Measurements from ENCODE around the gene SERPINB12.

Gene SERPINB12

DNA sequence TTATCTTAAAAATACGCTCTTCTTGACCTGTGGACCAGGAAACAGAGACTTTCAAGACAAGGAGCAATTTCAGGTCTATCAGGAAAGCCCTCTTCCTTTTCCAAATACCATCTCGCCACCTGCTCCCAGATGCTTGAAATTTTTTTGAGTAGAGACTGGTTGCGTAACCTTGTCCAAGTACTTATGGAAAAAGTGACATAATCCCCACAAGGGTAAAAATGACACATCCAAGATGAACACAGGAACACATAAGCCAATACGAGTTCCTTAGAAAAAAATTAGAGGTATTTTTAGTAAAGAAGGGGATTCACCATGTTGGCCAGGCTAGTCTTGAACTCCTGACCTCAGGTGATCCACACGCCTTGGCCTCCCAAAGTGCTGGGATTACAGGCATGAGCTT lies 46.7 kb downstream of the SERPINB12 start:
- TF ChIP-seq CEBPB (IDR thresholded peaks at IDR 0.05), result peak; percentile 34; the same call in 1 of the 2 replicates
- no peak for TF ChIP-seq RAD21 (IDR thresholded peaks at IDR 0.05; ENCODE audit: low read depth)

DNA sequence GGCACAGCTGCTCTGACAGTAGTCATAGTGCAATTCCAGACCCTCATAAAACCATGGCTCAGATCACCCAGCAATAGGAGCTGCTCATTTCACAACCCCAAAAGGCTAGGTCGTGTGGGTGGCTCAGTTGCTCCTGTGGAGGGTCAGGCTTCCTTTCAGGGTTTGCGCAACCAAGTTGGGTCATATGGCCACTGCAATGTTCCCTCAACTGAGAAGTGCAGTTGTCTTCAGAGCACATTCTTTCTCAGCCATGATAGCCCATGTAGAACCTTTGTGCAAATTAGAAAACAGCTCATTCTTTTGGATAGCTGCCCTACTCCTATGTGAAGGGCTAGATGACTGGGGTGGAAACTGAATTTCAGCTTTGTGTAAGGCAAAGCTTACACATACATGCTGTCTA lies 48.2 kb downstream of the SERPINB12 start:
- TF ChIP-seq CREB1 (IDR thresholded peaks at IDR 0.05; ENCODE audit: low read depth), result no peak
- TF ChIP-seq ZBTB7A (IDR thresholded peaks at IDR 0.05; ENCODE audit: low read depth), result no peak
- no peak for TF ChIP-seq EGR1 (IDR thresholded peaks at IDR 0.05)
- no peak for TF ChIP-seq TEAD4 (IDR thresholded peaks at IDR 0.05)
- TF ChIP-seq CEBPB (IDR thresholded peaks at IDR 0.05), result no peak

DNA sequence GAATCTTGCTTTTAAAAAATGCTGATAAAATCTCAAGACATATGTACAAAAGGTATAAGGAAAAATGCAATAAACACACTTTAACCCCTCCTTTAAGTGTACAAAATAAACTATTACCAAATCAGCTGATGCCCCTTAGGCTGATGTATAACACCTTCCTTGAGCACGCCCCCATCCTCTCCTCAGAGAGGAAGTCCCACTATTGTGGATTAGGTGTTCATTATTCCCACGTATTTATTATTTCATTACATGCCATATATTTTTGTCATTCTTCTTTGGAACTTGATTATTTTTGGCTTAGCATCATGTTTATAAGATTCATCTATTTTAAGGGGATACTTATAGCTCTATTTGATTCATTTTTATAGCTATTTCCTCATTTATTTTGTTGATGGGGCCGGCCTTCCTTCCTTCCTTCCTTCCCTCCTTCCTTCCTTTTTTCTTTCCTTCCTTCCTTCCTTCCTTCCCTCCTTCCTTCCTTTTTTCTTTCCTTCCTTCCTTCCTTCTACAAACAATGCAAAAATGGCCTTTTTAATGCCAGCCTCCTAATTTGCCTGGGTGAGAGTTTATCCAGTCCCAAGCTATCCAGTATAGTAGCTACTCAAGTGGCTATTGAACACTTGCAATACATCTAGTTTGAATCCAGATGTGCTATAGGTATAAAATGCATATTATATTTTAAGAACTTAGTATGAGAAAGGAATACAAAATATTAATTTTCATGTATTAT lies 49.0 kb downstream of the SERPINB12 start:
- TF ChIP-seq FOXM1 (IDR thresholded peaks at IDR 0.05; ENCODE audit: borderline replicate concordance, low read depth) (no peak), YY1 (IDR thresholded peaks at IDR 0.05; ENCODE audit: low read depth) (no peak), CEBPB (IDR thresholded peaks at IDR 0.05) (no peak), ZBTB7A (IDR thresholded peaks at IDR 0.05; ENCODE audit: low read depth) (no peak), TEAD4 (IDR thresholded peaks at IDR 0.05) (no peak), RAD21 (IDR thresholded peaks at IDR 0.05; ENCODE audit: low read depth) (no peak), TAF1 (IDR thresholded peaks at IDR 0.05; ENCODE audit: low read depth) (no peak), NFIC (IDR thresholded peaks at IDR 0.05) (no peak), TCF12 (IDR thresholded peaks at IDR 0.05; ENCODE audit: low read depth) (no peak), EP300 (IDR thresholded peaks at IDR 0.05; ENCODE audit: borderline replicate concordance) (no peak), CREB1 (IDR thresholded peaks at IDR 0.05; ENCODE audit: low read depth) (no peak), EGR1 (IDR thresholded peaks at IDR 0.05) (no peak)
- TF ChIP-seq, protein P1, sequence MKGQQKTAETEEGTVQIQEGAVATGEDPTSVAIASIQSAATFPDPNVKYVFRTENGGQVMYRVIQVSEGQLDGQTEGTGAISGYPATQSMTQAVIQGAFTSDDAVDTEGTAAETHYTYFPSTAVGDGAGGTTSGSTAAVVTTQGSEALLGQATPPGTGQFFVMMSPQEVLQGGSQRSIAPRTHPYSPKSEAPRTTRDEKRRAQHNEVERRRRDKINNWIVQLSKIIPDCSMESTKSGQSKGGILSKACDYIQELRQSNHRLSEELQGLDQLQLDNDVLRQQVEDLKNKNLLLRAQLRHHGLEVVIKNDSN (IDR thresholded peaks at IDR 0.05), result no peak
- TF ChIP-seq, protein P2, sequence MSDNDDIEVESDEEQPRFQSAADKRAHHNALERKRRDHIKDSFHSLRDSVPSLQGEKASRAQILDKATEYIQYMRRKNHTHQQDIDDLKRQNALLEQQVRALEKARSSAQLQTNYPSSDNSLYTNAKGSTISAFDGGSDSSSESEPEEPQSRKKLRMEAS (IDR thresholded peaks at IDR 0.05), result no peak
- TF ChIP-seq, protein P3, sequence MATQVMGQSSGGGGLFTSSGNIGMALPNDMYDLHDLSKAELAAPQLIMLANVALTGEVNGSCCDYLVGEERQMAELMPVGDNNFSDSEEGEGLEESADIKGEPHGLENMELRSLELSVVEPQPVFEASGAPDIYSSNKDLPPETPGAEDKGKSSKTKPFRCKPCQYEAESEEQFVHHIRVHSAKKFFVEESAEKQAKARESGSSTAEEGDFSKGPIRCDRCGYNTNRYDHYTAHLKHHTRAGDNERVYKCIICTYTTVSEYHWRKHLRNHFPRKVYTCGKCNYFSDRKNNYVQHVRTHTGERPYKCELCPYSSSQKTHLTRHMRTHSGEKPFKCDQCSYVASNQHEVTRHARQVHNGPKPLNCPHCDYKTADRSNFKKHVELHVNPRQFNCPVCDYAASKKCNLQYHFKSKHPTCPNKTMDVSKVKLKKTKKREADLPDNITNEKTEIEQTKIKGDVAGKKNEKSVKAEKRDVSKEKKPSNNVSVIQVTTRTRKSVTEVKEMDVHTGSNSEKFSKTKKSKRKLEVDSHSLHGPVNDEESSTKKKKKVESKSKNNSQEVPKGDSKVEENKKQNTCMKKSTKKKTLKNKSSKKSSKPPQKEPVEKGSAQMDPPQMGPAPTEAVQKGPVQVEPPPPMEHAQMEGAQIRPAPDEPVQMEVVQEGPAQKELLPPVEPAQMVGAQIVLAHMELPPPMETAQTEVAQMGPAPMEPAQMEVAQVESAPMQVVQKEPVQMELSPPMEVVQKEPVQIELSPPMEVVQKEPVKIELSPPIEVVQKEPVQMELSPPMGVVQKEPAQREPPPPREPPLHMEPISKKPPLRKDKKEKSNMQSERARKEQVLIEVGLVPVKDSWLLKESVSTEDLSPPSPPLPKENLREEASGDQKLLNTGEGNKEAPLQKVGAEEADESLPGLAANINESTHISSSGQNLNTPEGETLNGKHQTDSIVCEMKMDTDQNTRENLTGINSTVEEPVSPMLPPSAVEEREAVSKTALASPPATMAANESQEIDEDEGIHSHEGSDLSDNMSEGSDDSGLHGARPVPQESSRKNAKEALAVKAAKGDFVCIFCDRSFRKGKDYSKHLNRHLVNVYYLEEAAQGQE (IDR thresholded peaks at IDR 0.05; ENCODE audit: low read depth), result no peak

DNA sequence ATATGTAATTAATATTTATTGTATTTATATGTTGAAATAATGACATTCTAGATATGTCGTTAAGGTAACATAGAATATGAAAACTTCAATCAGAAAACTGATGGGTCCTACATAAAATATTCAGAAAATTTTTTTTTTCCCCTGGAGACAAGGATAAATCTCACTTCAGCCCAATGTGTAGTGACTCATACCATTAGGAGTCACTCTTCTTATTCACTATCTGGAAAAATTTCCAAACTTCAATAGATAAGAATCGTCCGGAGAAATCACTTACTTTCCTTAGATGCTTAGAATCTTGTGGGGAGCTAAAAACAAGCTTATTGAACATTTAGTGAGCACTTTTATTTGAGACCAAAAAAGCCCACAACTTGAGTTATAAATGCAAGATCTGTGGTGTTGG lies 49.6 kb downstream of the SERPINB12 start:
- TF ChIP-seq TAF1 (IDR thresholded peaks at IDR 0.05; ENCODE audit: low read depth) (no peak), NFIC (IDR thresholded peaks at IDR 0.05) (no peak), FOXM1 (IDR thresholded peaks at IDR 0.05; ENCODE audit: borderline replicate concordance, low read depth) (no peak), EP300 (IDR thresholded peaks at IDR 0.05; ENCODE audit: borderline replicate concordance) (no peak), YY1 (IDR thresholded peaks at IDR 0.05; ENCODE audit: low read depth) (no peak), ZBTB7A (IDR thresholded peaks at IDR 0.05; ENCODE audit: low read depth) (no peak), TEAD4 (IDR thresholded peaks at IDR 0.05) (no peak), RAD21 (IDR thresholded peaks at IDR 0.05; ENCODE audit: low read depth) (no peak), EGR1 (IDR thresholded peaks at IDR 0.05) (no peak), CEBPB (IDR thresholded peaks at IDR 0.05) (no peak), TCF12 (IDR thresholded peaks at IDR 0.05; ENCODE audit: low read depth) (no peak), CREB1 (IDR thresholded peaks at IDR 0.05; ENCODE audit: low read depth) (no peak)
- TF ChIP-seq, protein P2 (IDR thresholded peaks at IDR 0.05), result no peak
- TF ChIP-seq, protein P1 (IDR thresholded peaks at IDR 0.05), result no peak
- TF ChIP-seq, protein P3 (IDR thresholded peaks at IDR 0.05; ENCODE audit: low read depth), result no peak

DNA sequence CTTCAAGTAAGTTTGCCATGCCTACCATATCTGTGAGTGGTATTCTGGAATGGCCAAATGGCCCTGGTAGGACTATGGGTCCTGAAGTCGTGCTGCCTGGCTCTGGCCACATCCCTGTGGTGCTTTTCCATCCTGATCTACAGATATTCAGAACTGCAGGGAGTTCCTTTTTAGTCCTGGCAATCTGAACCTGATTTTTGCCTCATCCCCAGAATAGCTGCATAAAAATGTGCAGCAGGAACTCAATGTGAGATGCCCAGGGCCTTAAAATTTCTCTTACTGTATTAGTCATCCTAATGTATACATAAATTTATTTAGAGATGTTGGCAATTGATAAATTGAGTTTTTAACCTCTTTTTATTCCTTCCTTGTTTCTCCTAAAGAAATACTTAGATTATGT lies 50.3 kb downstream of the SERPINB12 start:
- TF ChIP-seq EGR1 (IDR thresholded peaks at IDR 0.05) (no peak), ZBTB7A (IDR thresholded peaks at IDR 0.05; ENCODE audit: low read depth) (no peak), YY1 (IDR thresholded peaks at IDR 0.05; ENCODE audit: low read depth) (no peak)

DNA sequence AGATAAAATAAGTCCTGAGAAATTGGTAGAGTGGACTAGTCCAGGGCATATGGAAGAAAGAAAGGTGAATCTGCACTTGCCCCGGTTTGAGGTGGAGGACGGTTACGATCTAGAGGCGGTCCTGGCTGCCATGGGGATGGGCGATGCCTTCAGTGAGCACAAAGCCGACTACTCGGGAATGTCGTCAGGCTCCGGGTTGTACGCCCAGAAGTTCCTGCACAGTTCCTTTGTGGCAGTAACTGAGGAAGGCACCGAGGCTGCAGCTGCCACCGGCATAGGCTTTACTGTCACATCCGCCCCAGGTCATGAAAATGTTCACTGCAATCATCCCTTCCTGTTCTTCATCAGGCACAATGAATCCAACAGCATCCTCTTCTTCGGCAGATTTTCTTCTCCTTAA lies 54.8 kb downstream of the SERPINB12 start:
- TF ChIP-seq EP300 (IDR thresholded peaks at IDR 0.05; ENCODE audit: borderline replicate concordance) (no peak), CREB1 (IDR thresholded peaks at IDR 0.05; ENCODE audit: low read depth) (no peak), ZBTB7A (IDR thresholded peaks at IDR 0.05; ENCODE audit: low read depth) (no peak), TEAD4 (IDR thresholded peaks at IDR 0.05) (no peak), TCF12 (IDR thresholded peaks at IDR 0.05; ENCODE audit: low read depth) (no peak), FOXM1 (IDR thresholded peaks at IDR 0.05; ENCODE audit: borderline replicate concordance, low read depth) (no peak), TAF1 (IDR thresholded peaks at IDR 0.05; ENCODE audit: low read depth) (no peak), RAD21 (IDR thresholded peaks at IDR 0.05; ENCODE audit: low read depth) (no peak), NFIC (IDR thresholded peaks at IDR 0.05) (no peak), EGR1 (IDR thresholded peaks at IDR 0.05) (no peak)
- TF ChIP-seq, protein P2 (IDR thresholded peaks at IDR 0.05), result no peak
- TF ChIP-seq, protein P3 (IDR thresholded peaks at IDR 0.05; ENCODE audit: low read depth), result no peak

Measured in Ishikawa (cell line).